Epithelial cell of proximal tubule (primary cell): ENCODE data around the gene CHN1. TPM values are rescaled to one million over a fixed set of nuclear protein-coding genes. Genes with fewer than 3 reads are reported as not detected.

ENCODE experiments used
- DNase-seq: peaks from one replicate; pipeline ENCODE4 v3.0.0-alpha.2; 2011; ENCODE audit warnings: low read depth
- H3K4me3 ChIP-seq: 2 replicates; pipeline ENCODE4 v1.5.1; 2011; ENCODE audit warnings: low read depth, mild to moderate bottlenecking, low read length
- CTCF ChIP-seq: conservative IDR thresholded peaks from 2 replicates; pipeline ENCODE4 v1.5.1; 2012; ENCODE audit warnings: low read depth, mild to moderate bottlenecking, low read length
- total RNA-seq: library from RNA; depleted of rRNA; stranded (reverse); fragments of >200 nt; gene quantifications from 2 replicates; pipeline ENCODE4 v1.2.3, GENCODE V29; 2015

The CHN1 gene
- total RNA-seq, 1 donor from 2014 or later = 22.5 TPM

GRCh38 chr2:175036582-175037018 is 31.4 kb upstream of the CHN1 start:
- peak; percentile 4 for DNase-seq
- peak; percentile 48 for TF ChIP-seq CTCF
- H3K4me3 ChIP-seq = no peak overlapping the region

- no peak overlapping the region for H3K4me3 ChIP-seq
- DNase-seq = no peak
- no peak for TF ChIP-seq CTCF
Measured at GRCh38 chr2:175035806-175036205, 30.6 kb upstream of the CHN1 start.

- TF ChIP-seq CTCF = no peak
- no peak overlapping the region for H3K4me3 ChIP-seq
- DNase-seq = no peak
Measured at GRCh38 chr2:175034716-175035115, 29.5 kb upstream of the CHN1 start.

- peak; percentile 53 for TF ChIP-seq CTCF
- DNase-seq = no peak
- no peak overlapping the region for H3K4me3 ChIP-seq
Measured at GRCh38 chr2:175030380-175031271, 25.4 kb upstream of the CHN1 start.

- DNase-seq = no peak
- TF ChIP-seq CTCF = no peak
- no peak overlapping the region for H3K4me3 ChIP-seq
Measured at GRCh38 chr2:175027755-175028154, 22.6 kb upstream of the CHN1 start.

- no peak for TF ChIP-seq CTCF
- no peak for DNase-seq
- H3K4me3 ChIP-seq = no peak overlapping the region
Measured at GRCh38 chr2:175026385-175026784, 21.2 kb upstream of the CHN1 start.

- TF ChIP-seq CTCF = no peak
- DNase-seq = no peak
- no peak overlapping the region for H3K4me3 ChIP-seq
Measured at GRCh38 chr2:175025946-175026345, 20.8 kb upstream of the CHN1 start.
